ENCODE measurements around the gene CSNK2B.

DNA sequence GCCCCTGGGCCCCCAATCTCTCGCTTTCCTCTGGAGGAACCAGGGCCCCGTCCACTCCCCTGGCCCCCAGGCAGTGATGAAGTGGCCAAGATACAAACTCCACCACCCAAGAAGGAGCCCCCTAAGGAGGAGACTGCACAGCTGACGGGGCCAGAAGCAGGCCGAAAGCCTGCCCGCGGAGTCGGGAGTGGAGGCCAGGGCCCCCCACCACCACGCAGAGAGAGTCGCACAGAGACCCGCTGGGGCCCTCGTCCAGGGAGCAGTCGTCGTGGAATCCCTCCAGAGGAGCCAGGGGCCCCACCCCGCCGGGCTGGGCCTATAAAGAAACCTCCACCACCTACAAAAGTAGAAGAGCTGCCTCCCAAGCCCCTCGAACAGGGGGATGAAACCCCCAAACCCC is 34.7 kb upstream of the CSNK2B start:
- TF ChIP-seq POLR2A (IDR thresholded peaks at IDR 0.05; ENCODE audit: low read depth, low read length) = no peak
- TF ChIP-seq TAF1 (IDR thresholded peaks at IDR 0.05; ENCODE audit: borderline replicate concordance, low read depth, low read length) = no peak
- TF ChIP-seq POLR2AphosphoS5 (IDR thresholded peaks at IDR 0.05; ENCODE audit: low read depth, low read length) = no peak

Data from GM12892 (cell line).